GM21825 (cell line): ENCODE data around the gene NT5C2.
"Not testable (repeated sequence)": the region's sequence is repeated elsewhere in the genome, so short reads cannot be mapped to it uniquely, and the experiment has no call there.

ENCODE experiments used
- ATAC-seq: cut with Tn5 transposase; IDR thresholded peaks from one replicate; pipeline ENCODE4 v1.9.1; 2021; ENCODE audit warnings: mild to moderate bottlenecking, moderate library complexity; ENCODE audit not compliant: unreplicated experiment

NT5C2 gene

GRCh38 chr10:103203466-103203865 is 10.4 kb upstream of the NT5C2 start:
- no peak for ATAC-seq

GRCh38 chr10:103202319-103202718 is 9.2 kb upstream of the NT5C2 start:
- no peak for ATAC-seq

GRCh38 chr10:103199488-103199887 is 6.4 kb upstream of the NT5C2 start:
- no peak for ATAC-seq

GRCh38 chr10:103198648-103199047 is 5.6 kb upstream of the NT5C2 start:
- ATAC-seq, result no peak

- no peak for ATAC-seq
These were observed 4.8 kb upstream of the NT5C2 start for GRCh38 chr10:103197903-103198302.

- ATAC-seq, result no peak
These were observed 4.1 kb upstream of the NT5C2 start for GRCh38 chr10:103197174-103197573.

GRCh38 chr10:103196516-103196915 is 3.4 kb upstream of the NT5C2 start:
- no peak for ATAC-seq

GRCh38 chr10:103193820-103194529 is 903 bp upstream of the NT5C2 start:
- ATAC-seq, result no peak

- peak; percentile 65 for ATAC-seq
These were observed 493 bp downstream of the NT5C2 start for GRCh38 chr10:103192451-103193106.

- no peak for ATAC-seq
These were observed 1.0 kb downstream of the NT5C2 start for GRCh38 chr10:103192089-103192450.

- not testable (repeated sequence) for ATAC-seq
These were observed 1.9 kb downstream of the NT5C2 start for GRCh38 chr10:103191198-103191597.

GRCh38 chr10:103188853-103189252 is 4.2 kb downstream of the NT5C2 start:
- ATAC-seq, result no peak

GRCh38 chr10:103186128-103186527 is 6.9 kb downstream of the NT5C2 start:
- no peak for ATAC-seq

- no peak for ATAC-seq
These were observed 8.5 kb downstream of the NT5C2 start for GRCh38 chr10:103184615-103185014.

- not testable (repeated sequence) for ATAC-seq
These were observed 9.1 kb downstream of the NT5C2 start for GRCh38 chr10:103183991-103184451.

- ATAC-seq, result no peak
These were observed 11.8 kb downstream of the NT5C2 start for GRCh38 chr10:103181244-103181643.

GRCh38 chr10:103180491-103180890 is 12.6 kb downstream of the NT5C2 start:
- ATAC-seq, result no peak

- ATAC-seq, result no peak
These were observed 15.9 kb downstream of the NT5C2 start for GRCh38 chr10:103177123-103177522.

- no peak for ATAC-seq
These were observed 17.3 kb downstream of the NT5C2 start for GRCh38 chr10:103175580-103176285.

- ATAC-seq, result not testable (repeated sequence)
These were observed 18.7 kb downstream of the NT5C2 start for GRCh38 chr10:103174324-103174723.

GRCh38 chr10:103171278-103171677 is 21.8 kb downstream of the NT5C2 start:
- ATAC-seq, result no peak

- ATAC-seq, result no peak
These were observed 24.6 kb downstream of the NT5C2 start for GRCh38 chr10:103168438-103168837.
